Measurements from ENCODE around the gene ZNF653. TPM values are rescaled to one million over a fixed set of nuclear protein-coding genes. Genes with fewer than 3 reads are reported as not detected.

The ZNF653 gene
- total RNA-seq, 2 experiments from 2014 or later = 7.4 to 7.5 TPM

GRCh38 chr19:11549386-11549953, 43.8 kb upstream of the ZNF653 start:
- TF ChIP-seq CTCF (IDR thresholded peaks at IDR 0.05) = no peak
- ATAC-seq (ENCODE audit: poor library complexity) = no peak
- Mint-ChIP-seq H3K27ac (no peak overlapping the region), H3K9me3 (no peaks in the 10 kb centered on the region), H3K36me3 (ENCODE audit: low read depth) (peaks cover 11% of the 10 kb centered on the region), H3K4me1 (ENCODE audit: low read depth) (peaks cover 5% of the 10 kb centered on the region), H3K4me3 (no peak overlapping the region), H3K27me3 (no peaks in the 10 kb centered on the region)
- no peak for DNase-seq
- H3K36me3 ChIP-seq (ENCODE audit: insufficient read depth, low read length) = peaks cover 26% of the 10 kb centered on the region
- intact Hi-C loops (cut with DNase I, micrococcal nuclease) = no loop called here
- H3K4me3 ChIP-seq (ENCODE audit: low read length) = no peak overlapping the region
- no peaks in the 10 kb centered on the region for H3K9me3 ChIP-seq (ENCODE audit: control insufficient read depth in 1 of 2, insufficient read depth in 1 of 2, low read length in 2 of 2)
- ChIA-PET CTCF (no interaction called here), POLR2A (no interaction called here)
- peaks cover 9% of the 10 kb centered on the region for H3K4me1 ChIP-seq (ENCODE audit: insufficient read depth, low read length)
- no peak overlapping the region for H3K27ac ChIP-seq (ENCODE audit: low read depth in 1 of 2, low read length in 2 of 2)
- no peaks in the 10 kb centered on the region for H3K27me3 ChIP-seq (ENCODE audit: control insufficient read depth in 1 of 2, insufficient read depth in 2 of 2, low read length in 2 of 2)

GRCh38 chr19:11547929-11548700, 42.5 kb upstream of the ZNF653 start:
- H3K9me3 Mint-ChIP-seq = no peaks in the 10 kb centered on the region
- no peak for ATAC-seq (ENCODE audit: poor library complexity)

GRCh38 chr19:11541238-11541637, 35.6 kb upstream of the ZNF653 start:
- TF ChIP-seq CTCF (IDR thresholded peaks at IDR 0.05) = no peak
- Histone ChIP-seq H3K4me3 (ENCODE audit: low read length) (no peak overlapping the region), H3K9me3 (ENCODE audit: control insufficient read depth in 1 of 2, insufficient read depth in 1 of 2, low read length in 2 of 2) (peaks cover 0 to 6% of the 10 kb centered on the region in 2 experiments), H3K27ac (ENCODE audit: low read depth in 1 of 2, low read length in 2 of 2) (no peak overlapping the region), H3K4me1 (ENCODE audit: insufficient read depth, low read length) (peaks cover 13% of the 10 kb centered on the region), H3K27me3 (ENCODE audit: control insufficient read depth in 1 of 2, insufficient read depth in 2 of 2, low read length in 2 of 2) (peaks cover 17 to 23% of the 10 kb centered on the region in 2 experiments), H3K36me3 (ENCODE audit: insufficient read depth, low read length) (no peaks in the 10 kb centered on the region)
- POLR2A ChIA-PET = no interaction called here
- Mint-ChIP-seq H3K4me3 (no peak overlapping the region), H3K27me3 (peaks cover 28% of the 10 kb centered on the region), H3K9me3 (no peaks in the 10 kb centered on the region), H3K36me3 (ENCODE audit: low read depth) (no peaks in the 10 kb centered on the region), H3K27ac (no peak overlapping the region), H3K4me1 (ENCODE audit: low read depth) (no peaks in the 10 kb centered on the region)
- intact Hi-C loops (cut with DNase I, micrococcal nuclease) = no loop called here
- DNase-seq (no peak), ATAC-seq (ENCODE audit: poor library complexity) (no peak)
- CTCF ChIA-PET = no interaction called here

More at GRCh38 chr19:11547929-11548700, 42.5 kb upstream of the ZNF653 start:
- DNase-seq = no peak
- H3K36me3 ChIP-seq (ENCODE audit: insufficient read depth, low read length) = peaks cover 12% of the 10 kb centered on the region
- H3K4me1 ChIP-seq (ENCODE audit: insufficient read depth, low read length) = no peaks in the 10 kb centered on the region
- ChIA-PET CTCF (no interaction called here), POLR2A (no interaction called here)
- H3K9me3 ChIP-seq (ENCODE audit: control insufficient read depth in 1 of 2, insufficient read depth in 1 of 2, low read length in 2 of 2) = no peaks in the 10 kb centered on the region
- Mint-ChIP-seq H3K4me3 (no peak overlapping the region), H3K4me1 (ENCODE audit: low read depth) (no peaks in the 10 kb centered on the region), H3K27me3 (peaks cover 5% of the 10 kb centered on the region), H3K36me3 (ENCODE audit: low read depth) (no peaks in the 10 kb centered on the region), H3K27ac (no peak overlapping the region)
- no peak overlapping the region for H3K4me3 ChIP-seq (ENCODE audit: low read length)
- no peak for TF ChIP-seq CTCF (IDR thresholded peaks at IDR 0.05)
- no peaks in the 10 kb centered on the region for H3K27me3 ChIP-seq (ENCODE audit: control insufficient read depth in 1 of 2, insufficient read depth in 2 of 2, low read length in 2 of 2)
- no peak overlapping the region for H3K27ac ChIP-seq (ENCODE audit: low read depth in 1 of 2, low read length in 2 of 2)
- intact Hi-C loops (cut with DNase I, micrococcal nuclease) = no loop called here

All from CD4-positive, alpha-beta T cell (primary cell).